ENCODE results near the gene KRT74.

Gene KRT74

DNA sequence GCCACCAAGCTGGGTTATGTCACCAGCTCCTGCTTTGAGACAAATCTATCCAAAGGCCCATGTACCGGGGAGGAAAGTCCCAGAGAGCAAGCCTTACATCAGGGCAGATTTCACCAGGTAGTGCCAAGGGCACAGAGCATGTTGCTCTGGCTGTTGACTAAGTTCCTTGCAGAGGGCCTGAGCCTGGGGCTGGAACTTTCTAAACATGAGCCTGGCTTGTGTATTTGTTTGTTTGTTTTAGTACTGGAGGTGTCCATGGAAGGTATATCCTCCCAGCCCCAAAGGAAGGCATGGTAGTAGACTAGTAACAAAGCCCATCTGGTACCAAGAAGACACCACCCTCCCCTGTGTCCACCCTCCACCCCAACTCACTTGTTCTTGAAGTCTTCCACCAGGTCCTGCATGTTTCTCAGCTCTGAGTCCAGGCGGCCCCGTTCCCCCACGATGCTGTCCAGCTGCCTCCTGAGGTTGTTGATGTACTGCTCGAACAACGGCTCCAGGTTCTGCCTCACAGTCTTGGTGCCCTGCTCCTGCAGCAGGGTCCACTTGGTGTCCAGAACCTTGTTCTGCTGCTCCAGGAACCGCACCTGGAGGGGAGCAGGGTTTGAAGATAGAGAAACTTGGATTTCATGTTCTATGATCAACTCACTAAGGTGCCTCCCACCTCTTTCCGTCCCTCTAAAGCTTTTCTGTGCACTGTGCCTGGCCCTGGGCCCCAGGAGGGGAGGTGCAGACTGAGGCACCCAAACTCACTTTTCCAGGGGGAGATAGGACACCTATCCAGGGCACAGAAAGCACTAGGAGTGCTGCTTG lies 54.9 kb downstream of the KRT74 start:
- DNase-seq = no peak

DNA sequence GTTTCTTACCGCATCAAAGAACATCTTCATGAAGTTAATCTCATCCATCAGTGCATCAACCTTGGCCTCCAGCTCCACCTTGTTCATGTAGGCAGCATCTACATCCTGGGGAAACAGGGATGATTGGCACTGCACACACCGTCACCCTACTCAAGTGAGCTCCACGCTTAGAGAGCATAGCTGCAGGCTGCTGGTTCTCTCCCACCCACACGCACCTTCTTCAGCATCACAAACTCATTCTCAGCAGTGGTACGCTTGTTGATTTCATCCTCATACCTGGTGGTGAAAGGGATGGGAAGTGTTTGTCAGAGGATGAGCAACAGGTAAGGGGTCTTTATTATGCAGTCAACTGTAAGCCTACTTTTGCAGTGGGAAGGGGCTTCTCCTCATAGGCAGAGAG lies 55.8 kb downstream of the KRT74 start:
- DNase-seq = no peak

DNA sequence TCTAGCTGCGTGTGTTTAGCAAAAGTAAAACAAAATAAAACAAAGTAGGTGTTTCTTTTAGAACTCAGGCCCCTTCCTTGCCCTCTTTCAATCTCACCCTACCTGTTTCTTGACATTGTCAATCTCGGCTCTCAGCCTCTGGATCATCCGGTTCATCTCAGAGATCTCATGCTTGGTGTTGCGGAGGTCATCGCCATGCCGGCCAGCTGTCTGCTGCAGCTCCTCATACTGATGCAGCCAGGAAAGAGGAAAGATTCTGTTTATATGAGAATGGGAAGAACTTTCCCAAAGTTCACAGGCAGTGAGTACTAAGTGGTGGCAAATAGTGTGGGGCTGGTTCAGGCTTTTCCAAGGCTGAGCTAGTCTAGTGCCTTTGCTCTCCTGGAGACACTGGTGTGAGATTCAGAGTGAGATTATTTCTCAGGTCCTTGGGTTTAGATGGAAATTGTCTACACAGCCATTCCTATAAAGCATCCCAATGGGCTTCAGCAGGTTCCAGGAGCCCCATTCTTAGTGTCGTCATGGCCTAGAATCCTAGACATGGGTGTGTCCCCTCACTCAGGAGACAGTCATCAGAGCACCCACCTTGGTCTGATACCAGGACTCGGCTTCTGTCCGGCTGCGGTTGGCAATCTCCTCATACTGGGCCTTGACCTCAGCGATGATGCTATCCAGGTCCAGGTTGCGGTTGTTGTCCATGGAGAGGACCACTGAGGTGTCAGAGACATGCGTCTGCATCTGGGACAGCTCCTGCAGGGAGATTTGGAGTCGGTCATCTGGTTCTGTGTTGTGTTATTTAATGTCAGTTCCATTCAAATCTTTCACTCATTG lies 56.4 kb downstream of the KRT74 start:
- no peak for DNase-seq

DNA sequence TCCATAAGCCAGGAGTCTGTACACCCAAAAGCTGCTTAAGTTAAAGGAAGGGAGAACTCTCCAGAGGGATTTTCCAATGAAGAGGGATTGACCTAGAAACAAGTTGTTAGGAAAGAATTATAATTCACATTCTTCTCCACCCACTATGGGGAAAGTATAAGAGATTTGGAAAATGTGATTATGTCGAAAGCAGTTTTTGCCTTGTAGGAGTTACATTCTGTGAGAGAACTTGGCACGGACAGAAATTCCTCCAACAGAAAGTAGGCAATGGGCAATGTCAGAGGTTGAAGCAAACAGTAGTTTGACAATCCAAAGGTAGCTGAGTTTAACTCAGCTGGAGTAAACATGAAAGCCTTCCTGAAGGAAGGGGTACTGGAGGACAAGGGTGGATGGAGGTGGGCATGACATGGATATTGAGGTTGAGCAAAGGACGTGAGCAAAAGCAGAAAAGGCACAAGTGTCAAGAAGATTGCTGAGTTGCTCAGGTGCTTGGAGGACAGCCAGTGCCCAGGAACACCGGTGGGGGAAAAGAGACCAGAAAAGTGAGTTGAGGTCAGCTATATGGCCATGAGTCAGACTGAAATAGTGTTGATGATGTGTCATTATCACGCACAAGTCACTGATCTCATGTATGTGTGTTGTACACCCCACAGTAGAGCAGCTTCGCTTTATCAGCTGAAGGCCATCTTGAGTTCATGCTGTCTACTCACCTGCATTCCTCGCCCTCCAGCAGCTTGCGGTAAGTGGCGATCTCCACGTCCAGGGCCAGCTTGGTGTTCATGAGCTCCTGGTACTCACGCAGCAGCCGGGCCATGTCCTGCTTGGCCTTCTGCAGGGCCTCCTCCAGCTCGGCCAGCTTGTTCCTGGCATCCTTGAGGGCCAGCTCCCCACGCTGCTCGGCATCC lies 57.5 kb downstream of the KRT74 start:
- DNase-seq = no peak

All from activated CD4-positive, alpha-beta T cell treated with anti-CD3 and anti-CD28 coated beads, Interleukin-2, Interleukin-6, amounts not matched to agents 100 ng/mL and 50 ng/mL, durations not matched to agents 16 hours and 8 hours (primary cell).